Activated T-helper 1 cell treated with Interleukin-2 at 50 U/mL for 16 hours (primary cell): ENCODE data around the gene MAP2K6.

Experiments
- DNase-seq: peaks from one replicate; pipeline ENCODE4 v3.0.0-alpha.2; 2020; ENCODE audit warnings: low read depth

The MAP2K6 gene

GRCh38 chr17:69492410-69493071 lies 78.0 kb downstream of the MAP2K6 start:
- DNase-seq, result no peak

GRCh38 chr17:69495787-69496186 lies 81.3 kb downstream of the MAP2K6 start:
- no peak for DNase-seq

- no peak for DNase-seq
Observed at GRCh38 chr17:69497161-69497560, 82.7 kb downstream of the MAP2K6 start.

GRCh38 chr17:69499318-69499717 lies 84.8 kb downstream of the MAP2K6 start:
- DNase-seq, result no peak

- DNase-seq, result no peak
Observed at GRCh38 chr17:69500911-69501429, 86.5 kb downstream of the MAP2K6 start.

- no peak for DNase-seq
Observed at GRCh38 chr17:69501591-69502468, 87.3 kb downstream of the MAP2K6 start.

GRCh38 chr17:69503711-69504110 lies 89.2 kb downstream of the MAP2K6 start:
- DNase-seq, result no peak

- no peak for DNase-seq
Observed at GRCh38 chr17:69505740-69506139, 91.2 kb downstream of the MAP2K6 start.

GRCh38 chr17:69506489-69506888 lies 92.0 kb downstream of the MAP2K6 start:
- DNase-seq, result no peak

- no peak for DNase-seq
Observed at GRCh38 chr17:69508814-69509213, 94.3 kb downstream of the MAP2K6 start.

DNA sequence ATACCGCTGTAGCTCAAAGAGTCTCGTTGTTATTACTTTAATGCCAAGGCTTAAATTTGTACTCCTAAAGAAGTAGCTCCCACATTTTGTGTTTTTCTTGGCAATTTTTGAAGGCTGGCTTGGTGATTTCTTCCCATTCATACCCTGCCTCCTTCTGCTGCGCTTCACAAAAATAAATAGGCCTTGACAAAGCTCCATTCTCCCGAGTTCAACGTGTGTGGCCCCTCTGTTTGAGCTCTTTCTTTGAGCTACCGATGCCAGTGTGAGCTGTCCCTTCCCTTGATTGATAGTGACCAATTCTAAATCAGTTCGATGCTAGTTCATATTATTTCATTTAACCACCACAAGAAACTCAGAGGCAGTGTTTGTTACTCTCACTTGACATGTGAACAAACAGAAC lies 96.8 kb downstream of the MAP2K6 start:
- no peak for DNase-seq

- no peak for DNase-seq
Observed at GRCh38 chr17:69512946-69513345, 98.4 kb downstream of the MAP2K6 start.

DNA sequence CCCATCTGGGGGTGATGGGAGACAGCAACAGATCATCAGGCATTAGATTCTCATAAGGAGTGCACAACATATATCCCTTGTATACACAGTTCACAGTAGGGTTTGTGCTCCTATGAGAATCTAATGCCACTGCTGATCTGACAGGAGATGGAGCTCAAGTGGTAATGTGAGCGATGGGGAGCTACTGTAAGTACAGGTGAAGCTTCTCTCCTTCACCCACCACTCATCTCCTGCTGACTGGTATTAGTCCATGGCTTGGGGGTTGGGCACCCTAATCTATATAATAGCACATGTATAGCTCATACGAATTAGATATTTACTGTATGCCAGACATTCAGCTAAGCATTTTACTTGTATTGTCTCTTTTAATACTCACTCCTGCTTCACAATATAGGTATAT lies 101.7 kb downstream of the MAP2K6 start:
- DNase-seq, result no peak

GRCh38 chr17:69516911-69517310 lies 102.4 kb downstream of the MAP2K6 start:
- DNase-seq, result no peak

GRCh38 chr17:69518951-69519350 lies 104.5 kb downstream of the MAP2K6 start:
- DNase-seq, result no peak

GRCh38 chr17:69523244-69523861 lies 108.9 kb downstream of the MAP2K6 start:
- no peak for DNase-seq

- no peak for DNase-seq
Observed at GRCh38 chr17:69524854-69525253, 110.4 kb downstream of the MAP2K6 start.

- DNase-seq, result no peak
Observed at GRCh38 chr17:69525920-69526841, 111.7 kb downstream of the MAP2K6 start.

GRCh38 chr17:69528035-69528434 lies 113.5 kb downstream of the MAP2K6 start:
- DNase-seq, result no peak

DNA sequence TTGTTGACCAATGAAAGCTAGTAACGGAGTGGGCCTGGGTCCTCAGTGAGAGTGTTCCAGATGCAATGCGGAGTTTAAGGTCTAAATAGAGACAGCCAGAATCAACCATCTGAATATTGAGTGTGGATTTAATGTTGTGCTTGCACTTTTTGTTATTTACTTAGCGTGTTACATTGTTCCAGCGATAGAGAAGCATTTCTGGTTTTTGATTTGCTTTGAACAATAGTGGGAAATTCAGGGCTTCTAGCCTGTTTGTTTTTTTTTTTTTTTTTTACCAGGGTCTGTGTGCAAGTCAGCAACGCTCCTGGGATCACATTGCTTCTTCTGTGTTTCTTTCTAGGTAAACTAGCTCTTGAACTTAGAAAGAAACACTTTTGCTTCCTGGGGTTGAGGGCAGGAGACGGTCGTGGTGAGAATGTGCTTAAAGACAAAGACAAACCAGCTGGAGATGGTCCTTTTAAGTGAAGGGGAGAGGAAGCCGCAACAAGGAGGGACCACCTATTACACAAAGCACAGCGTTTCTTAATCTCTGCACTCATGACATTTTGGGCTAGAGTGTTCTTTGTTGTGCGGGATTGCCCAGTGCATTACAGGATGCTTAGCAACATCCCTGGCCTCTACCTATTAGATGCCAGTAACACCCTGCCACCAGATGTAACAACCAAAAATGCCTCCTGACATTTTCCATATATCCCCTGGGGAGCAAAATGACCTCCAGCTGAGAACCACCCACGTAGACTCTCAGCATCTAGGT lies 119.2 kb downstream of the MAP2K6 start:
- no peak for DNase-seq

- no peak for DNase-seq
Observed at GRCh38 chr17:69534235-69534621, 119.7 kb downstream of the MAP2K6 start.
